Fibroblast of lung (primary cell): Measurements from ENCODE around the gene SFTPB. TPM values are rescaled to one million over a fixed set of nuclear protein-coding genes. Genes with fewer than 3 reads are reported as not detected.

ENCODE experiments used
- DNase-seq, 2 donors: peaks; one replicate each; pipeline versions ENCODE4 v3.0.0 to v3.0.0-alpha.2; 2010; ENCODE audit warnings: low read depth in 2 of 2
- H2AFZ ChIP-seq: 2 replicates; pipeline ENCODE4 v1.5.1; 2012; ENCODE audit warnings: low read length, control low read depth, inconsistent platforms
- H3K27ac ChIP-seq: 2 replicates; pipeline ENCODE4 v1.5.1; 2011; ENCODE audit warnings: low read length, control low read depth; ENCODE audit not compliant: insufficient read depth
- H3K27me3 ChIP-seq: 2 replicates; pipeline ENCODE4 v1.5.1; 2011; ENCODE audit warnings: mild to moderate bottlenecking, low read length; ENCODE audit not compliant: control insufficient read depth, insufficient read depth
- H3K36me3 ChIP-seq: 2 replicates; pipeline ENCODE4 v1.5.1; 2011; ENCODE audit warnings: low read length; ENCODE audit not compliant: control insufficient read depth, insufficient read depth
- H3K4me1 ChIP-seq: 2 replicates; pipeline ENCODE4 v1.5.1; 2011; ENCODE audit warnings: low read length; ENCODE audit not compliant: control insufficient read depth, insufficient read depth; ENCODE audit errors: extremely low read depth
- H3K4me2 ChIP-seq: 2 replicates; pipeline ENCODE4 v1.5.1; 2011; ENCODE audit warnings: low read length, control low read depth; ENCODE audit not compliant: insufficient read depth; ENCODE audit errors: extremely low read depth
- H3K4me3 ChIP-seq, 4 experiments: fragments of 200-600 bp in 1 of 4; sonication (generic) in 1 of 4; replicated peaks in 1 of 4; 2 replicates each; pipeline ENCODE4 v1.5.1; 2011 to 2016; ENCODE audit warnings: low read length in 4 of 4, low read depth in 3 of 4, mild to moderate bottlenecking in 3 of 4, control low read depth in 2 of 4, inconsistent platforms in 1 of 4, mixed read lengths in 1 of 4; ENCODE audit not compliant: insufficient read depth in 1 of 4; ENCODE audit errors: control extremely low read depth in 1 of 4
- H3K79me2 ChIP-seq: 2 replicates; pipeline ENCODE4 v1.5.1; 2012; ENCODE audit warnings: mild to moderate bottlenecking, low read length, inconsistent platforms; ENCODE audit not compliant: control insufficient read depth, insufficient read depth
- H3K9ac ChIP-seq: 2 replicates; pipeline ENCODE4 v1.5.1; 2011; ENCODE audit warnings: mild to moderate bottlenecking, low read length, control low read depth; ENCODE audit not compliant: insufficient read depth
- H3K9me3 ChIP-seq: 2 replicates; pipeline ENCODE4 v1.5.1; 2012; ENCODE audit warnings: low read depth, low read length; ENCODE audit not compliant: control insufficient read depth, insufficient read depth
- H4K20me1 ChIP-seq: 2 replicates; pipeline ENCODE4 v1.5.1; 2011; ENCODE audit warnings: low read length; ENCODE audit not compliant: control insufficient read depth, insufficient read depth; ENCODE audit errors: extremely low read depth
- CTCF ChIP-seq, 2 donors: IDR thresholded peaks in 1 of 2; conservative IDR thresholded peaks in 1 of 2; 1 replicate in 1 of 2; 2 replicates in 1 of 2; pipeline ENCODE4 v1.5.1; 2011 to 2012; ENCODE audit warnings: low read length in 2 of 2, control low read depth in 1 of 2, inconsistent platforms in 1 of 2, low read depth in 1 of 2, mild to moderate bottlenecking in 1 of 2
- EZH2 ChIP-seq: IDR thresholded peaks from 2 replicates; pipeline ENCODE4 v1.5.1; 2012; ENCODE audit warnings: low read length, control low read depth, mild to moderate bottlenecking; ENCODE audit errors: missing control alignments
- polyA plus RNA-seq, 2 donors: library from polyadenylated mRNA; depleted of rRNA in 1 of 2; stranded (reverse) in 1 of 2; unstranded in 1 of 2; fragments of >200 nt; gene quantifications; 2 replicates each; pipeline ENCODE4 v1.2.1, GENCODE V29; 2011 to 2012; ENCODE audit warnings: missing spikeins in 1 of 2
- total RNA-seq: library from RNA; depleted of rRNA; stranded (reverse); fragments of >200 nt; gene quantifications from 2 replicates; pipeline ENCODE4 v1.2.1, GENCODE V29; 2014

SFTPB gene
- total and polyA plus RNA-seq, 2 donors (not counting 1 experiment from before 2014, with no cell fraction given): not detected

GRCh38 chr2:85699325-85699724, 31.3 kb upstream of the SFTPB start:
- Histone ChIP-seq H3K4me1 (peaks cover 9% of the 10 kb centered on the region), H3K79me2 (no peaks in the 10 kb centered on the region), H3K4me3 (no peak overlapping the region), H3K36me3 (no peaks in the 10 kb centered on the region), H3K4me2 (no peak overlapping the region), H2AFZ (no peak overlapping the region), H4K20me1 (no peaks in the 10 kb centered on the region), H3K27ac (no peak overlapping the region), H3K9ac (no peak overlapping the region), H3K9me3 (no peaks in the 10 kb centered on the region), H3K27me3 (no peaks in the 10 kb centered on the region)
- TF ChIP-seq CTCF (conservative IDR thresholded peaks at IDR 0.05 in 1 of 2, IDR thresholded peaks at IDR 0.05 in 1 of 2; ENCODE audit: low read depth in 1 of 2, low read length in 2 of 2) (no peak), EZH2 (no peak)
- no peak for DNase-seq

- H3K4me1 ChIP-seq: peaks cover 9% of the 10 kb centered on the region
- H3K27ac ChIP-seq: no peak overlapping the region
- H3K4me2 ChIP-seq: no peak overlapping the region
- TF ChIP-seq EZH2 (no peak), CTCF (conservative IDR thresholded peaks at IDR 0.05 in 1 of 2, IDR thresholded peaks at IDR 0.05 in 1 of 2; ENCODE audit: low read depth in 1 of 2, low read length in 2 of 2) (no peak)
- H3K36me3 ChIP-seq: no peaks in the 10 kb centered on the region
- no peak overlapping the region for H2AFZ ChIP-seq
- no peak overlapping the region for H3K4me3 ChIP-seq
- H4K20me1 ChIP-seq: no peaks in the 10 kb centered on the region
- H3K79me2 ChIP-seq: no peaks in the 10 kb centered on the region
- DNase-seq: no peak
- H3K27me3 ChIP-seq: no peaks in the 10 kb centered on the region
- H3K9ac ChIP-seq: no peak overlapping the region
- no peaks in the 10 kb centered on the region for H3K9me3 ChIP-seq
These were observed 30.9 kb upstream of the SFTPB start for GRCh38 chr2:85698880-85699254.

- TF ChIP-seq EZH2: no peak
- TF ChIP-seq CTCF (conservative IDR thresholded peaks at IDR 0.05 in 1 of 2, IDR thresholded peaks at IDR 0.05 in 1 of 2; ENCODE audit: low read depth in 1 of 2, low read length in 2 of 2): no peak
- Histone ChIP-seq H3K9me3 (no peaks in the 10 kb centered on the region), H3K27ac (no peak overlapping the region), H3K4me1 (peaks cover 9% of the 10 kb centered on the region), H3K9ac (no peak overlapping the region), H3K27me3 (no peaks in the 10 kb centered on the region), H4K20me1 (no peaks in the 10 kb centered on the region), H2AFZ (no peak overlapping the region), H3K36me3 (no peaks in the 10 kb centered on the region), H3K4me2 (no peak overlapping the region), H3K79me2 (no peaks in the 10 kb centered on the region), H3K4me3 (no peak overlapping the region)
- DNase-seq: no peak
These were observed 30.3 kb upstream of the SFTPB start for GRCh38 chr2:85698184-85698879.
